Right lobe of liver (tissue), 4 donors: ENCODE measurements around the gene GOLGB1.

Source experiments
- CTCF ChIP-seq, 4 donors: fragments of 200-600 bp in 3 of 4; fragments of 450-650 bp in 1 of 4; IDR thresholded peaks; one replicate each; pipeline versions ENCODE4 v1.5.1 to v1.8.0; 2016 to 2022; ENCODE audit warnings: antibody characterized with exemption in 4 of 4, mild to moderate bottlenecking in 2 of 4
- POLR2A ChIP-seq: fragments of 450-650 bp; IDR thresholded peaks from one replicate; pipeline ENCODE4 v1.6.1; 2017; ENCODE audit warnings: antibody characterized with exemption, mild to moderate bottlenecking
- donor health status: DM: no; HTN: no; CAD: no.
- donor health status: DM: no; HTN: no; CAD: no.
- donor health status: DM: no; HTN: yes; CAD: no.

GRCh38 chr3:121794264-121794983 is 44.9 kb upstream of the GOLGB1 start:
- TF ChIP-seq CTCF (IDR thresholded peaks at IDR 0.05) (no peak), POLR2A (no peak)
